ENCODE data around the gene SMYD3. TPM values are rescaled to one million over a fixed set of nuclear protein-coding genes. Genes with fewer than 3 reads are reported as not detected.

SMYD3 gene
- total RNA-seq, 6 experiments from 2014 or later: 6.3 to 10.0 (median 6.6) TPM

GRCh38 chr1:246519514-246519913, 12.4 kb upstream of the SMYD3 start:
- TF ChIP-seq POLR2A (IDR thresholded peaks at IDR 0.05): no peak
- no peak for TF ChIP-seq CTCF (IDR thresholded peaks at IDR 0.05)
- H3K27ac ChIP-seq: no peak overlapping the region
- no peaks in the 10 kb centered on the region for H3K36me3 ChIP-seq
- peaks cover 0 to 6% (median 0%) of the 10 kb centered on the region in 4 donors for H3K9me3 ChIP-seq
- no peaks in the 10 kb centered on the region for H3K4me1 ChIP-seq
- DNase-seq (no peak), ATAC-seq (no peak)
- intact Hi-C loops (cut with DNase I): no loop called here
- WGBS (ENCODE audit: insufficient coverage, low coverage, low lambda C conversion rate, missing lambda C conversion rate): no CpG with 5 or more reads among the region's 1 CpG
- no peak overlapping the region for H3K4me3 ChIP-seq
- H3K27me3 ChIP-seq: no peaks in the 10 kb centered on the region

- Histone ChIP-seq H3K27me3 (no peaks in the 10 kb centered on the region), H3K4me3 (no peak overlapping the region), H3K36me3 (no peaks in the 10 kb centered on the region), H3K4me1 (no peaks in the 10 kb centered on the region), H3K9me3 (peaks cover 0 to 6% (median 0%) of the 10 kb centered on the region in 4 donors), H3K27ac (no peak overlapping the region)
- 73% methylated on average over 3 of the region's 17 CpGs for WGBS (ENCODE audit: insufficient coverage, low coverage, low lambda C conversion rate, missing lambda C conversion rate)
- DNase-seq (no peak), ATAC-seq (peak in 1 of 4 donors; percentile 27)
- no peak for TF ChIP-seq CTCF (IDR thresholded peaks at IDR 0.05)
- no peak for TF ChIP-seq POLR2A (IDR thresholded peaks at IDR 0.05)
- intact Hi-C loops (cut with DNase I): no loop called here
Measured at GRCh38 chr1:246518456-246519205, 11.6 kb upstream of the SMYD3 start.

- no peaks in the 10 kb centered on the region for H3K4me1 ChIP-seq
- WGBS (ENCODE audit: insufficient coverage, low coverage, low lambda C conversion rate, missing lambda C conversion rate): no CpG with 5 or more reads among the region's 7 CpGs
- no peak overlapping the region for H3K4me3 ChIP-seq
- intact Hi-C loops (cut with DNase I): no loop called here
- H3K9me3 ChIP-seq: peaks cover 0 to 6% (median 0%) of the 10 kb centered on the region in 4 donors
- no peak for DNase-seq
- no peak overlapping the region for H3K27ac ChIP-seq
- ATAC-seq: no peak
- H3K27me3 ChIP-seq: no peaks in the 10 kb centered on the region
- TF ChIP-seq POLR2A (IDR thresholded peaks at IDR 0.05): no peak
- no peak for TF ChIP-seq CTCF (IDR thresholded peaks at IDR 0.05)
- H3K36me3 ChIP-seq: no peaks in the 10 kb centered on the region
Measured at GRCh38 chr1:246517391-246517790, 10.3 kb upstream of the SMYD3 start.

GRCh38 chr1:246516126-246516525, 9.0 kb upstream of the SMYD3 start:
- DNase-seq: no peak
- Histone ChIP-seq H3K9me3 (peaks cover 0 to 6% (median 0%) of the 10 kb centered on the region in 4 donors), H3K4me1 (no peaks in the 10 kb centered on the region), H3K36me3 (no peaks in the 10 kb centered on the region), H3K4me3 (no peak overlapping the region), H3K27me3 (no peaks in the 10 kb centered on the region), H3K27ac (no peak overlapping the region)
- ATAC-seq: no peak
- intact Hi-C loops (cut with DNase I): no loop called here
- TF ChIP-seq CTCF (IDR thresholded peaks at IDR 0.05) (no peak), POLR2A (IDR thresholded peaks at IDR 0.05) (no peak)
- 76% methylated on average over 7 of the region's 10 CpGs for WGBS (ENCODE audit: insufficient coverage, low coverage, low lambda C conversion rate, missing lambda C conversion rate)
